ENCODE data around the gene OMG.
"Not testable (repeated sequence)": the region's sequence is repeated elsewhere in the genome, so short reads cannot be mapped to it uniquely, and the experiment has no call there.

OMG gene

GRCh38 chr17:31269036-31269577 is 27.9 kb downstream of the OMG start:
- H3K9me3 Mint-ChIP-seq: no peaks in the 10 kb centered on the region
- no peak overlapping the region for H3K4me3 Mint-ChIP-seq
- H3K27ac Mint-ChIP-seq: no peak overlapping the region
- peaks cover 11% of the 10 kb centered on the region for H3K36me3 Mint-ChIP-seq
- DNase-seq (ENCODE audit: low spot score in 2 of 2) (no peak), ATAC-seq (ENCODE audit: low read depth) (no peak)
- no peaks in the 10 kb centered on the region for H3K27me3 Mint-ChIP-seq
- peaks cover 7% of the 10 kb centered on the region for H3K4me1 Mint-ChIP-seq

- peaks cover 7% of the 10 kb centered on the region for H3K4me1 Mint-ChIP-seq
- H3K9me3 Mint-ChIP-seq: no peaks in the 10 kb centered on the region
- no peaks in the 10 kb centered on the region for H3K27me3 Mint-ChIP-seq
- ATAC-seq (ENCODE audit: low read depth) (no peak), DNase-seq (ENCODE audit: low spot score in 2 of 2) (no peak)
- peaks cover 12% of the 10 kb centered on the region for H3K36me3 Mint-ChIP-seq
- H3K27ac Mint-ChIP-seq: no peak overlapping the region
- H3K4me3 Mint-ChIP-seq: no peak overlapping the region
Observed at GRCh38 chr17:31266042-31266441, 31.0 kb downstream of the OMG start.

- not testable (repeated sequence) for H3K36me3 Mint-ChIP-seq; H3K4me3 Mint-ChIP-seq; ATAC-seq (ENCODE audit: low read depth); H3K27me3 Mint-ChIP-seq; H3K9me3 Mint-ChIP-seq; H3K4me1 Mint-ChIP-seq; DNase-seq (ENCODE audit: low spot score in 2 of 2); H3K27ac Mint-ChIP-seq
Observed at GRCh38 chr17:31262923-31263322, 34.1 kb downstream of the OMG start.

GRCh38 chr17:31261601-31262000 is 35.4 kb downstream of the OMG start:
- Mint-ChIP-seq H3K4me1 (peaks cover 7% of the 10 kb centered on the region), H3K4me3 (no peak overlapping the region), H3K27me3 (no peaks in the 10 kb centered on the region), H3K36me3 (peaks cover 8% of the 10 kb centered on the region), H3K27ac (no peak overlapping the region), H3K9me3 (no peaks in the 10 kb centered on the region)
- DNase-seq (ENCODE audit: low spot score in 2 of 2) (no peak), ATAC-seq (ENCODE audit: low read depth) (no peak)

- DNase-seq (ENCODE audit: low spot score in 2 of 2): no peak
- Mint-ChIP-seq H3K9me3 (no peaks in the 10 kb centered on the region), H3K4me3 (no peak overlapping the region), H3K4me1 (no peaks in the 10 kb centered on the region), H3K27ac (no peak overlapping the region), H3K36me3 (peaks cover 3% of the 10 kb centered on the region), H3K27me3 (no peaks in the 10 kb centered on the region)
- no peak for ATAC-seq (ENCODE audit: low read depth)
Observed at GRCh38 chr17:31260151-31260550, 36.9 kb downstream of the OMG start.

GRCh38 chr17:31256936-31257335 is 40.1 kb downstream of the OMG start:
- DNase-seq (ENCODE audit: low spot score in 2 of 2) (no peak), ATAC-seq (ENCODE audit: low read depth) (no peak)
- Mint-ChIP-seq H3K4me1 (no peaks in the 10 kb centered on the region), H3K36me3 (peaks cover 3% of the 10 kb centered on the region), H3K27me3 (no peaks in the 10 kb centered on the region), H3K9me3 (no peaks in the 10 kb centered on the region), H3K4me3 (no peak overlapping the region), H3K27ac (no peak overlapping the region)

GRCh38 chr17:31254654-31255053 is 42.4 kb downstream of the OMG start:
- Mint-ChIP-seq H3K27me3 (no peaks in the 10 kb centered on the region), H3K27ac (no peak overlapping the region), H3K36me3 (no peaks in the 10 kb centered on the region), H3K4me1 (peaks cover 6% of the 10 kb centered on the region), H3K4me3 (no peak overlapping the region), H3K9me3 (no peaks in the 10 kb centered on the region)
- DNase-seq (ENCODE audit: low spot score in 2 of 2) (no peak), ATAC-seq (ENCODE audit: low read depth) (no peak)

- Mint-ChIP-seq H3K36me3 (no peaks in the 10 kb centered on the region), H3K9me3 (no peaks in the 10 kb centered on the region), H3K4me1 (peaks cover 6% of the 10 kb centered on the region), H3K27ac (no peak overlapping the region), H3K4me3 (no peak overlapping the region), H3K27me3 (no peaks in the 10 kb centered on the region)
- DNase-seq (ENCODE audit: low spot score in 2 of 2) (no peak), ATAC-seq (ENCODE audit: low read depth) (no peak)
Observed at GRCh38 chr17:31252741-31253140, 44.3 kb downstream of the OMG start.

- Mint-ChIP-seq H3K27ac (no peak overlapping the region), H3K36me3 (no peaks in the 10 kb centered on the region), H3K4me3 (no peak overlapping the region), H3K9me3 (no peaks in the 10 kb centered on the region), H3K27me3 (no peaks in the 10 kb centered on the region), H3K4me1 (peaks cover 6% of the 10 kb centered on the region)
- DNase-seq (ENCODE audit: low spot score in 2 of 2) (no peak), ATAC-seq (ENCODE audit: low read depth) (no peak)
Observed at GRCh38 chr17:31251970-31252328, 45.1 kb downstream of the OMG start.

GRCh38 chr17:31251105-31251969 is 45.7 kb downstream of the OMG start:
- H3K27me3 Mint-ChIP-seq: no peaks in the 10 kb centered on the region
- H3K9me3 Mint-ChIP-seq: no peaks in the 10 kb centered on the region
- H3K36me3 Mint-ChIP-seq: no peaks in the 10 kb centered on the region
- no peak for ATAC-seq (ENCODE audit: low read depth)
- no peak overlapping the region for H3K27ac Mint-ChIP-seq
- no peak for DNase-seq (ENCODE audit: low spot score in 2 of 2)
- H3K4me3 Mint-ChIP-seq: no peak overlapping the region
- H3K4me1 Mint-ChIP-seq: peaks cover 6% of the 10 kb centered on the region

- Mint-ChIP-seq H3K36me3 (no peaks in the 10 kb centered on the region), H3K4me3 (no peak overlapping the region), H3K27ac (no peak overlapping the region), H3K4me1 (peaks cover 6% of the 10 kb centered on the region), H3K27me3 (no peaks in the 10 kb centered on the region), H3K9me3 (no peaks in the 10 kb centered on the region)
- no peak for ATAC-seq (ENCODE audit: low read depth)
- DNase-seq (ENCODE audit: low spot score in 2 of 2): no peak
Observed at GRCh38 chr17:31250229-31250628, 46.8 kb downstream of the OMG start.

- Mint-ChIP-seq H3K27ac (no peak overlapping the region), H3K9me3 (no peaks in the 10 kb centered on the region), H3K36me3 (peaks cover under 1% of the 10 kb centered on the region), H3K4me1 (peaks cover 6% of the 10 kb centered on the region), H3K4me3 (no peak overlapping the region), H3K27me3 (no peaks in the 10 kb centered on the region)
- DNase-seq (ENCODE audit: low spot score in 2 of 2) (no peak), ATAC-seq (ENCODE audit: low read depth) (no peak)
Observed at GRCh38 chr17:31249835-31250141, 47.3 kb downstream of the OMG start.

- Mint-ChIP-seq H3K27ac (no peak overlapping the region), H3K4me1 (peaks cover 6% of the 10 kb centered on the region), H3K36me3 (peaks cover 2% of the 10 kb centered on the region), H3K4me3 (no peak overlapping the region), H3K9me3 (no peaks in the 10 kb centered on the region), H3K27me3 (no peaks in the 10 kb centered on the region)
- ATAC-seq (ENCODE audit: low read depth) (no peak), DNase-seq (ENCODE audit: low spot score in 2 of 2) (no peak)
Observed at GRCh38 chr17:31248986-31249834, 47.8 kb downstream of the OMG start.
